ENCODE results near the gene MOCS1.
"Not testable (repeated sequence)": the region's sequence is repeated elsewhere in the genome, so short reads cannot be mapped to it uniquely, and the experiment has no call there.

MOCS1 gene

GRCh38 chr6:39978240-39978639 lies 44.0 kb upstream of the MOCS1 start:
- no peaks in the 10 kb centered on the region for H4K20me1 ChIP-seq (ENCODE audit: control insufficient read depth, insufficient read depth, low read depth, low read length)
- no peak for TF ChIP-seq EZH2phosphoT487 (IDR thresholded peaks at IDR 0.05; ENCODE audit: borderline replicate concordance, low read length)
- TF ChIP-seq CTCF (IDR thresholded peaks at IDR 0.05; ENCODE audit: low read depth, low read length, poor library complexity, severe bottlenecking), result no peak
- no peaks in the 10 kb centered on the region; the same call in 1 of the 2 replicates for H3K27me3 ChIP-seq (ENCODE audit: control insufficient read depth, low read length)
- no peak overlapping the region for H3K4me2 ChIP-seq (ENCODE audit: low read length)
- H3K4me3 ChIP-seq (ENCODE audit: low read length), result no peak overlapping the region
- no peaks in the 10 kb centered on the region for H3K36me3 ChIP-seq (ENCODE audit: control insufficient read depth, low read length)
- H3K9me2 ChIP-seq (replicated peaks; ENCODE audit: control insufficient read depth, low read length), result no peaks in the 10 kb centered on the region
- no peaks in the 10 kb centered on the region for H3K79me2 ChIP-seq (ENCODE audit: control insufficient read depth, low read length)
- H3K27ac ChIP-seq (ENCODE audit: low read depth, low read length), result no peak overlapping the region
- no peaks in the 10 kb centered on the region for H3F3A ChIP-seq (ENCODE audit: control insufficient read depth, insufficient read depth)
- H3K9me3 ChIP-seq (ENCODE audit: control insufficient read depth, insufficient read depth, low read length), result no peaks in the 10 kb centered on the region
- H3K4me1 ChIP-seq (ENCODE audit: control insufficient read depth, low read length), result no peaks in the 10 kb centered on the region

DNA sequence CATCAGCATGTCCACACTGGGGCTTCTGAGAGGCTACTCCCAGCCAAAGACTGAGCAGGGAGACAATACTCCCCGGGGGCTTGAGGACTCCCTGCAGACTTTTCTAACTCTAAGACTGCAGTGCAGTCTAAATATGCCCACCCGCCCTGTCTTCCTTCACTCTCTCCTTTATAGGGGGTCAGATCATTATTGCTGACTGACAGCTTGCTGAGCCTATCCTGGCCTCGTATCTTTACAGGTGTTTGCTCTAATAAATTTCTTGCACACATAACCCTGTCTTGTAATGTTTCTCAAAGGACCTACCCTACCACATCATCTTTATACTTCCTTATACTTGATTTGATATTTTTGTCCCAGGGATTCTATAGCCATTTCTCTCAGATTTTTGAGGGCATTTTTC lies 39.4 kb upstream of the MOCS1 start:
- no peaks in the 10 kb centered on the region for H3K27me3 ChIP-seq (ENCODE audit: control insufficient read depth, low read length)
- H3K79me2 ChIP-seq (ENCODE audit: control insufficient read depth, low read length), result no peaks in the 10 kb centered on the region
- no peaks in the 10 kb centered on the region for H3F3A ChIP-seq (ENCODE audit: control insufficient read depth, insufficient read depth)
- H3K9me3 ChIP-seq (ENCODE audit: control insufficient read depth, insufficient read depth, low read length), result no peaks in the 10 kb centered on the region
- H3K4me1 ChIP-seq (ENCODE audit: control insufficient read depth, low read length), result no peaks in the 10 kb centered on the region
- H3K4me3 ChIP-seq (ENCODE audit: low read length), result no peak overlapping the region
- TF ChIP-seq EZH2phosphoT487 (IDR thresholded peaks at IDR 0.05; ENCODE audit: borderline replicate concordance, low read length) (no peak), CTCF (IDR thresholded peaks at IDR 0.05; ENCODE audit: low read depth, low read length, poor library complexity, severe bottlenecking) (no peak)
- H3K36me3 ChIP-seq (ENCODE audit: control insufficient read depth, low read length), result no peaks in the 10 kb centered on the region
- no peaks in the 10 kb centered on the region for H3K9me2 ChIP-seq (replicated peaks; ENCODE audit: control insufficient read depth, low read length)
- H3K27ac ChIP-seq (ENCODE audit: low read depth, low read length), result no peak overlapping the region
- no peaks in the 10 kb centered on the region for H4K20me1 ChIP-seq (ENCODE audit: control insufficient read depth, insufficient read depth, low read depth, low read length)
- H3K4me2 ChIP-seq (ENCODE audit: low read length), result no peak overlapping the region

- not testable (repeated sequence) for H3K9me2 ChIP-seq (replicated peaks; ENCODE audit: control insufficient read depth, low read length); H3K27me3 ChIP-seq (ENCODE audit: control insufficient read depth, low read length); H3K4me2 ChIP-seq (ENCODE audit: low read length); H3K9me3 ChIP-seq (ENCODE audit: control insufficient read depth, insufficient read depth, low read length); H3K4me3 ChIP-seq (ENCODE audit: low read length); H3F3A ChIP-seq (ENCODE audit: control insufficient read depth, insufficient read depth); H4K20me1 ChIP-seq (ENCODE audit: control insufficient read depth, insufficient read depth, low read depth, low read length); H3K27ac ChIP-seq (ENCODE audit: low read depth, low read length); H3K4me1 ChIP-seq (ENCODE audit: control insufficient read depth, low read length); H3K79me2 ChIP-seq (ENCODE audit: control insufficient read depth, low read length); H3K36me3 ChIP-seq (ENCODE audit: control insufficient read depth, low read length)
These were observed 38.5 kb upstream of the MOCS1 start for GRCh38 chr6:39972717-39973116.

GRCh38 chr6:39971131-39971530 lies 36.9 kb upstream of the MOCS1 start:
- not testable (repeated sequence) for H4K20me1 ChIP-seq (ENCODE audit: control insufficient read depth, insufficient read depth, low read depth, low read length); H3K36me3 ChIP-seq (ENCODE audit: control insufficient read depth, low read length); H3K4me2 ChIP-seq (ENCODE audit: low read length); H3K9me3 ChIP-seq (ENCODE audit: control insufficient read depth, insufficient read depth, low read length); H3K79me2 ChIP-seq (ENCODE audit: control insufficient read depth, low read length); H3F3A ChIP-seq (ENCODE audit: control insufficient read depth, insufficient read depth); H3K9me2 ChIP-seq (replicated peaks; ENCODE audit: control insufficient read depth, low read length); H3K27ac ChIP-seq (ENCODE audit: low read depth, low read length); H3K27me3 ChIP-seq (ENCODE audit: control insufficient read depth, low read length); H3K4me1 ChIP-seq (ENCODE audit: control insufficient read depth, low read length); H3K4me3 ChIP-seq (ENCODE audit: low read length)
